NCI-H510A (cell line): ENCODE results near the gene HOXD13.

Source experiments
- DNase-seq: peaks from one replicate; lab custom pipeline; 2025; lab: John Stamatoyannopoulos, UW

Gene HOXD13

GRCh38 chr2:176094349-176094748 lies 1.8 kb downstream of the HOXD13 start:
- DNase-seq = no peak

- DNase-seq = no peak
Measured at GRCh38 chr2:176095421-176095820, 2.9 kb downstream of the HOXD13 start.

- DNase-seq = no peak
Measured at GRCh38 chr2:176096243-176096985, 3.9 kb downstream of the HOXD13 start.

GRCh38 chr2:176096986-176097819 lies 4.7 kb downstream of the HOXD13 start:
- peak; percentile 78 for DNase-seq

GRCh38 chr2:176097820-176098365 lies 5.4 kb downstream of the HOXD13 start:
- no peak for DNase-seq

GRCh38 chr2:176098366-176099158 lies 6.0 kb downstream of the HOXD13 start:
- DNase-seq = no peak

GRCh38 chr2:176099159-176099727 lies 6.7 kb downstream of the HOXD13 start:
- DNase-seq = no peak

GRCh38 chr2:176099728-176100546 lies 7.4 kb downstream of the HOXD13 start, which contains the start of gene HOXD12:
Gene HOXD12, plus strand, starts transcription at chr2:176099795. Its CDS starts 7 bp downstream, at chr2:176099802.
- no peak for DNase-seq

- DNase-seq = no peak
Measured at GRCh38 chr2:176100547-176101140, 8.1 kb downstream of the HOXD13 start.

GRCh38 chr2:176101216-176101830 lies 8.8 kb downstream of the HOXD13 start:
- no peak for DNase-seq

GRCh38 chr2:176101842-176102241 lies 9.3 kb downstream of the HOXD13 start:
- DNase-seq = no peak

- DNase-seq = no peak
Measured at GRCh38 chr2:176102309-176102866, 9.9 kb downstream of the HOXD13 start.

GRCh38 chr2:176103194-176103593 lies 10.7 kb downstream of the HOXD13 start:
- no peak for DNase-seq

GRCh38 chr2:176103742-176104315 lies 11.3 kb downstream of the HOXD13 start:
- DNase-seq = no peak

GRCh38 chr2:176104316-176105077 lies 12.0 kb downstream of the HOXD13 start:
- no peak for DNase-seq

- no peak for DNase-seq
Measured at GRCh38 chr2:176105078-176105729, 12.7 kb downstream of the HOXD13 start.

- no peak for DNase-seq
Measured at GRCh38 chr2:176105730-176106580, 13.4 kb downstream of the HOXD13 start.
